CD4-positive, alpha-beta T cell treated with Interleukin-17A for 4 hours (primary cell): Measurements from ENCODE around the gene GNAQ.

Experiments
- DNase-seq: peaks from one replicate; pipeline ENCODE4 v3.0.0-alpha.2; 2020; ENCODE audit warnings: mixed read lengths

Gene GNAQ

GRCh38 chr9:77834898-77835488 is 196.6 kb downstream of the GNAQ start:
- no peak for DNase-seq

GRCh38 chr9:77833561-77834429 is 197.8 kb downstream of the GNAQ start:
- no peak for DNase-seq

DNA sequence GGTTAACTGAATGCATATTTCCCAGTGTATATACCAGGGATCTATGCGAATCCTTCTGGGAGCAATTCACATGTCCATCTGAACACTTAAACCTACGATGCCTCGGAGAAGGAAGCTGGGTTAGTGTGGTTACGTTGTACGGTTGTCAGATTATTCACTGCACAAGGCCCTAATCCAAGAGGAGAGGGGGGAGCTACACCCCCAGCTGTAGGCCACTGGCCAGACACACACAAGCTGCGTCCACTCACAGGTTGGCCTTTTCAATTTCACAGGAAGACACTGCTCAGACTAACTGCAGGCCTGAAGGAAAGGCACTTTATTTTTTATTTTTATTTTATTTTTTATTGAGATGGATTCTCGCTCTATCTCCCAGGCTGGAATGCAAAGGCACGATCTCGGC is 199.0 kb downstream of the GNAQ start:
- no peak for DNase-seq

GRCh38 chr9:77831781-77832180 is 199.8 kb downstream of the GNAQ start:
- no peak for DNase-seq

DNA sequence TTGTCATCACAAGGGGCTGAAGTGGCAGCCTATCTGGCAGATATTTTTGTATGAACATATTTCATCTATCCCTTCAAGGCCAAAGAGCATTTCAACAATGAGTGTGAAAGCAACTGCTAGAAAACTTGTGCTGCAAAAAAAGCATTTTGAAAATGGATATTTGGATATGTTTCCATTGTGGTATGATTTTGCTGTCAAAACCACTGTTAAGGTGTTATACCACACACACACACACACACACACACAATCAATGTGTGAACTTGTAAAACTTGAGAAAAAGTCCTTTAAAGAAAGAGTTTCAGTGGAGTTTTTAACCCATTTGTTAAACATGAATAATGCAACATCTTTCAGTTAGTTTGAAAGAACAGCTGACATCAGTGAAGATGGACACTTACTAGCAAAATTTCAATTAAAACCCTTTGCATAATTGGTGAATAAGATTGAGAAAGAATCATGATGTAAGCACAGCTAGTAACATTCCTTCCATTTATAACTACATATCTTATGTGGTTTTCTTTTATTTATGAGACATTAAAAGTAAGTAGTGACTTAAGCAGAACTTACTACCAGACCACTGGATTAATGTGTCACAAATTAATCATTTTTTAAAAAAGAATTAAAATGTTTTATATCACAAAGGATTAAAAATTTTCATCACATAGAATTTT is 200.9 kb downstream of the GNAQ start:
- no peak for DNase-seq

- DNase-seq = no peak
These were observed 202.2 kb downstream of the GNAQ start for GRCh38 chr9:77829420-77829819.

DNA sequence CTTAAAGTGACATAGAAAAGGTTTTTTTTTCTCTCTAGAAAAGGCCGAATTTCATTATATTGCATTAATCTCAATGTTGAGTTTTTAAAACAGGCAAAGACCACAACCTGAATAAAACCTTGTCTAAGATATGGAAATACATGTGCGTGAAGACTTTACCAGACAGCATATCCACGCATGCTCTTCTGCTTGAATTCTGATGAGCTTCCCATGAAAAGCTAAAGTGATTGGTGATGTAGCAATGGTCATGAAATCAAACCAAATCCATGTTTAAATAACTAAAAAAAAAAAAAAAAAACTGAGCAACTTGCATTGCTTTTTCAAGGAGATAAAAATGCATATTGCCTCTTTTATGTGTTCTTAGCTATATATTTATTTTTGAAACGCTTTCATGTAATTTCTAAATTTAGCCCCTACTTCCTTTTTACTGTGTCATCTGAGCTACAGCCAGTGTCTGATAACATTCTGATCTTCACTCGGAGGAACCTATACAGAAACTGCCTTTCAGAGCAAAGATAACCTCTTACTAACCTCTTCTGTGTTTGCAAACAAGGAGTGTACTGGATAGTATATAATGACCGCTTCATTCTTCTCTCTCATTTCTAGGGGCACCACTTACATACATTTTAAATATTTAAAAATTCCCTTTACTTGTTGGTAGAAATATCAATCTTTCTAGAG is 204.4 kb downstream of the GNAQ start:
- DNase-seq = no peak

DNA sequence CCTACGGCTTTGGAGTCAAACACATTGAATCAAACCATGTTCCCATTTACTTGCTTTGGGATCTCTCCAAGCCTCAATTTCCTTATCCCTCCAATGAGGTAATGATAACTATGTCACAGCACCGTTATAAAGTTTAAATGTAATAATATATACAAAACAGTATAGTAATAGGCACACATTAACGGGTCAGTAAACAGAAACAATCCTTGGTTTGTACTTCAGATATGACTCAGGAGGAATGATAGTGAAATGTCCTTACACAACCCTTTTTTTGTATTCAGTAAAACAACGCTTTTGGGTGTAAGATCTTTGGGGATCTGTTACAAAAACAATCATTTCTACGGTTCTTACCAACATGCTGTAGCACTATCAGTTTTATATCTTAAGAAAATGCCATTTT is 205.0 kb downstream of the GNAQ start:
- DNase-seq = no peak

GRCh38 chr9:77826116-77826515 is 205.5 kb downstream of the GNAQ start:
- DNase-seq = no peak

GRCh38 chr9:77825361-77825760 is 206.2 kb downstream of the GNAQ start:
- DNase-seq = no peak

DNA sequence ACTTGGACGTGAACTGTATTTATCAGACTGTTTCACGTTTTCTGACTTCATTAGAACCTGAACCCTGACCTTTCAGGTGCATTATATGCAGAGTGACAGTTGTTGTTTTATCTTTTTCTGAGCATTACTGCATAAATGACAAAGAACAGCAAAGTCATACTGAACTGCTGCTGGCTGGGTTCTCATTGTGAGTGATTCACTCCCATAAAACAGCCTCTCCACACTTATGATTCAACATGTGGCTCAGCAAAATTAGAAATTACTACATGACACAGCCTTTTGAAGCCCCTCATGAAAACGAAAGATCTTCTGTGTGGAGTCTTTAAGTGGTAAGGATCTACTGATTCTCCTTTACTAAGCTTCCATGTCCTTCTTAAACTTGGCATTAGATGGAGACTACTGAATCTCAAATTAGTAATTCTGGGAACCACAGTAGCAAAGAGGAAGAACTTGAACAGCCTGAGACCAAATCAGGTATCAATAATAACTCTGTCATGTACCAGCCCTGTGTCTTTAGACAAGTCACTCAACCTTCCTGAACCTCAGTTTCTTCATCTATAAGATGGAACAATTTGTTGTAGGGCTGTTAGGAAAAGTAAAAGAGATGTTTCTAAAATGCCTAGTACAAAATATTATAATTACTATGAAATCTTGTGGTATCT is 211.2 kb downstream of the GNAQ start:
- DNase-seq = no peak

- DNase-seq = no peak
These were observed 212.0 kb downstream of the GNAQ start for GRCh38 chr9:77819657-77820056.

DNA sequence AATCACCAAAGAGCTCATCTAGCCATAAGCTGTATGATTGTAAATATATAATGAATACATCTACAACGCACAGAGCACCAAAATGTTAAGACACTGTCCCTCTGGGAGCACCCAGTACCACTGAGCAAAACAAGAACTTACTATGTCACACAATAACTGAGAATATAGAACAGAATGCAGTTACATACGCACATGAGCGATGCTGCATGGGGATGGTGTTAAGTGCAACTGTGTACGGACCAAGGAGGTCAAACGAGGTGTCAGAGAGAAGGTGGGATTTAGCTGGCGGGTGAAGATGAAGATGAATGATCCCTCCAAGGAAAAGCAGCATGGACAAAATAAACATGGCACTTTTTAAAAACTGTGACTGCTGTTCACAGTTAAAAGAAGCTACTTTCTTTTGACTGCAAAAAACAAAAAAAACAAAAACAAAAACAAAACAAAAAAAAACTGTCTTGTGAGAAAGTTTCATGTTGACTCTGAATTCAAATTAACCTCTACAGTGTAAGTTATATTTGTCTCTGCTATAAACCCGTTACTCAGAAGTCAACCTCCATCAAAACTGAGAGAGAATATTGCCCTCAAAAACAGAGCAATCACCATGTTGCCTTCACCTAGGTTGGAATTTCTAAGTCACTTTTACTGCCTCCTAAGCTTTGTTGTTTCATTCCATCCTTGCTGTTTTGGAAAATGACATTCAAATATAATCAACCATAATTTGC is 213.9 kb downstream of the GNAQ start:
- DNase-seq = no peak

DNA sequence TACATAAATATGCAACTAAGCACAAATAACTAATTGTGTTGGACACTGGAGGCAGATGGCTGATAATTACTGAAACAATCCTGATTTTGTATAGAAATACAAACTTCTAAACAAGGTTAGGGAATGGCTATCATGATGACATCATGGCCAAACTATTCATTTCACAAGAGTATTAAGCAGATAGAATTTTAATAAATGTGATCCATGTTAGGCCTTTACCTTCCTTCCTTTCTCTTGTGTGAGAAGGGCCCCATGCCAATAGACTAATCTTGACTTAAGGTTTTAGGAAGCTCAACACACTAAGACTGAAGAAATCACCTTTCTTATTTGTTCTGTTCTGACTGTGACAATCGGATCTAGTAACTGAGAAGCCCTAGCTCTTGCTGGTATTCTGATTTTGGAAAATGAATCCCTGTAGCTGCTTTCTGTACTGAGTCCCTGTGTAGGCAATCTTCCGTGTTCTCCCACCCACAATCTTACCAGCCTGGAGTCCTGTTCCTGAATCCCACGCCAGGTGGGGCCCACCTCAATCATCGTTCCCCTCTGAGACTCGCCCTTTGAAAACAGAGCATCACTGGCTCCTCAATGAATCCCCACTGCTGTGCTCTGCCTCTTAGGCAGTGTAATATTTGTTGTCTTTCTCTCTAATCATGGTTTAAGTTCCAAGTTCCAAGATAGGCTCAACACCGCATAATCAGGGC is 214.8 kb downstream of the GNAQ start:
- no peak for DNase-seq

DNA sequence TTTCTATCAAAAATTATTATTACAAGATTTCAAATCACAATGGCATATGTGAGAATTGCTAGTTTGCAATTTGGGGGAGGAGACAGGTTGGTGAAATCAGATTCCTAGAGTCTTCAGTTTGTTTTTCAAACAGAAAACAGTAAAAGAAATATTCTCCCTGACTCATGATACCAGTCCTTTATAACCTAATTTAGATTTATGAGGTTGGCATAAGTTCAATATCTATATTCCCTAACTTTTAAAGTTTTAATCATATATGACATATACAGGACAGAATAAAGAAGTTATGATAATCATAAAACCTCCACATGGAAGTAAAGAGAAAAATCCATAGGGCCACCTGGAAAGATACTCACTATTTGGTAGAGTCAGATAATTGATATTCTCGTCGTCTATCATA is 216.4 kb downstream of the GNAQ start:
- no peak for DNase-seq

GRCh38 chr9:77811832-77812231 is 219.8 kb downstream of the GNAQ start:
- DNase-seq = no peak

GRCh38 chr9:77810637-77811119 is 220.9 kb downstream of the GNAQ start:
- no peak for DNase-seq

- DNase-seq = no peak
These were observed 221.6 kb downstream of the GNAQ start for GRCh38 chr9:77810047-77810446.

DNA sequence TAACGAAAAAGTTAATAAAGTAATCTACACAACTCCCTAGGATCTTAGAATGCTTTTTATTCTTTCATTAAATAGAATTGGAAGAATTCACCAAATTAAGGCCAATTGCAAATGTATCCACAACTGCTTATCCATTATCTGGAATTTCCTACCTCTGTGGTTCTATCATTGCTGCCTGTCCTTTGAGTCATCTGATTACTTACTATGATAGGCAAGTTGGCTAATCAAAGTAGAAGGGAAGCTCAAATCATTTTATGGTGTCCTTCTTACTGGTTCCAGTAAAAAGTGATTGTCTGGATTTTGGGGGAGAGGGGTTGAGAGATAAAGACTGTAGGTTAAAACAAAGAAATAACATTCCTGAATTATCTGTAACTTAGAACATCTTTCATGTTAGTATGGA is 222.1 kb downstream of the GNAQ start:
- DNase-seq = no peak

- DNase-seq = no peak
These were observed 222.9 kb downstream of the GNAQ start for GRCh38 chr9:77808751-77809081.
